ENCODE measurements around the gene FBXL13.
"Not testable (repeated sequence)": the region's sequence is repeated elsewhere in the genome, so short reads cannot be mapped to it uniquely, and the experiment has no call there.

Gene FBXL13

GRCh38 chr7:103101543-103101942 lies 26.9 kb upstream of the FBXL13 start:
- H3K4me1 Mint-ChIP-seq (ENCODE audit: low read depth in 2 of 2) = no peaks in the 10 kb centered on the region
- no peak overlapping the region for H3K27ac Mint-ChIP-seq
- no peaks in the 10 kb centered on the region for H3K9me3 Mint-ChIP-seq
- ATAC-seq (replicated peaks) (no peak), DNase-seq (no peak)
- no peak overlapping the region for H3K4me3 Mint-ChIP-seq
- H3K36me3 Mint-ChIP-seq (ENCODE audit: insufficient read depth) = peaks cover 28% of the 10 kb centered on the region
- H3K27me3 Mint-ChIP-seq = no peaks in the 10 kb centered on the region

GRCh38 chr7:103100348-103100747 lies 25.8 kb upstream of the FBXL13 start:
- ATAC-seq (replicated peaks) = no peak
- Mint-ChIP-seq H3K4me1 (ENCODE audit: low read depth in 2 of 2) (no peaks in the 10 kb centered on the region), H3K27ac (peak overlapping the region in 1 of 2 donors; percentile 1)

GRCh38 chr7:103097041-103097440 lies 22.4 kb upstream of the FBXL13 start:
- Mint-ChIP-seq H3K4me3 (no peak overlapping the region), H3K9me3 (no peaks in the 10 kb centered on the region), H3K36me3 (ENCODE audit: insufficient read depth) (peaks cover 27% of the 10 kb centered on the region), H3K27me3 (no peaks in the 10 kb centered on the region), H3K27ac (no peak overlapping the region), H3K4me1 (ENCODE audit: low read depth in 2 of 2) (no peaks in the 10 kb centered on the region)
- ATAC-seq (replicated peaks) (no peak), DNase-seq (no peak)

More at GRCh38 chr7:103100348-103100747, 25.8 kb upstream of the FBXL13 start:
- no peak for DNase-seq
- H3K36me3 Mint-ChIP-seq (ENCODE audit: insufficient read depth) = peaks cover 29% of the 10 kb centered on the region
- no peak overlapping the region for H3K4me3 Mint-ChIP-seq
- no peaks in the 10 kb centered on the region for H3K9me3 Mint-ChIP-seq
- H3K27me3 Mint-ChIP-seq = no peaks in the 10 kb centered on the region

- not testable (repeated sequence) for H3K9me3 Mint-ChIP-seq; ATAC-seq (replicated peaks); DNase-seq; H3K4me1 Mint-ChIP-seq (ENCODE audit: low read depth in 2 of 2); H3K27ac Mint-ChIP-seq; H3K4me3 Mint-ChIP-seq; H3K27me3 Mint-ChIP-seq
- H3K36me3 Mint-ChIP-seq (ENCODE audit: insufficient read depth) = peaks cover 20% of the 10 kb centered on the region
Observed at GRCh38 chr7:103095558-103095957, 21.0 kb upstream of the FBXL13 start.

GRCh38 chr7:103094102-103094501 lies 19.5 kb upstream of the FBXL13 start:
- H3K4me1 Mint-ChIP-seq (ENCODE audit: low read depth in 2 of 2) = no peaks in the 10 kb centered on the region
- no peak overlapping the region for H3K4me3 Mint-ChIP-seq
- DNase-seq = no peak
- H3K27ac Mint-ChIP-seq = peak overlapping the region in 1 of 2 donors; percentile 1
- no peak for ATAC-seq (replicated peaks)
- peaks cover 13% of the 10 kb centered on the region for H3K36me3 Mint-ChIP-seq (ENCODE audit: insufficient read depth)
- H3K9me3 Mint-ChIP-seq = no peaks in the 10 kb centered on the region
- H3K27me3 Mint-ChIP-seq = no peaks in the 10 kb centered on the region

- Mint-ChIP-seq H3K27me3 (no peaks in the 10 kb centered on the region), H3K9me3 (no peaks in the 10 kb centered on the region), H3K36me3 (ENCODE audit: insufficient read depth) (peaks cover 12% of the 10 kb centered on the region), H3K4me3 (no peak overlapping the region), H3K4me1 (ENCODE audit: low read depth in 2 of 2) (no peaks in the 10 kb centered on the region), H3K27ac (no peak overlapping the region)
- ATAC-seq (replicated peaks) (no peak), DNase-seq (no peak)
Observed at GRCh38 chr7:103093429-103093828, 18.8 kb upstream of the FBXL13 start.

GRCh38 chr7:103092321-103092720 lies 17.7 kb upstream of the FBXL13 start:
- not testable (repeated sequence) for H3K4me1 Mint-ChIP-seq (ENCODE audit: low read depth in 2 of 2); H3K27me3 Mint-ChIP-seq; H3K27ac Mint-ChIP-seq; DNase-seq; H3K4me3 Mint-ChIP-seq; ATAC-seq (replicated peaks); H3K9me3 Mint-ChIP-seq
- peaks cover 19% of the 10 kb centered on the region for H3K36me3 Mint-ChIP-seq (ENCODE audit: insufficient read depth)

GRCh38 chr7:103083210-103083609 lies 8.6 kb upstream of the FBXL13 start:
- Mint-ChIP-seq H3K27ac (no peak overlapping the region), H3K27me3 (no peaks in the 10 kb centered on the region), H3K36me3 (ENCODE audit: insufficient read depth) (peaks cover 28% of the 10 kb centered on the region), H3K9me3 (no peaks in the 10 kb centered on the region), H3K4me1 (ENCODE audit: low read depth in 2 of 2) (peaks cover 9 to 19% of the 10 kb centered on the region in 2 donors), H3K4me3 (no peak overlapping the region)
- ATAC-seq (replicated peaks) (no peak), DNase-seq (no peak)

GRCh38 chr7:103082497-103082896 lies 7.9 kb upstream of the FBXL13 start:
- Mint-ChIP-seq H3K27ac (no peak overlapping the region), H3K9me3 (no peaks in the 10 kb centered on the region), H3K4me3 (no peak overlapping the region), H3K4me1 (ENCODE audit: low read depth in 2 of 2) (peaks cover 9 to 20% of the 10 kb centered on the region in 2 donors), H3K36me3 (ENCODE audit: insufficient read depth) (peaks cover 22% of the 10 kb centered on the region), H3K27me3 (no peaks in the 10 kb centered on the region)
- ATAC-seq (replicated peaks) (no peak), DNase-seq (no peak)

GRCh38 chr7:103080923-103081322 lies 6.3 kb upstream of the FBXL13 start:
- H3K4me1 Mint-ChIP-seq (ENCODE audit: low read depth in 2 of 2) = peaks cover 9 to 24% of the 10 kb centered on the region in 2 donors
- DNase-seq = no peak
- H3K36me3 Mint-ChIP-seq (ENCODE audit: insufficient read depth) = peaks cover 17% of the 10 kb centered on the region
- H3K27me3 Mint-ChIP-seq = no peaks in the 10 kb centered on the region
- no peak for ATAC-seq (replicated peaks)
- no peak overlapping the region for H3K4me3 Mint-ChIP-seq
- no peaks in the 10 kb centered on the region for H3K9me3 Mint-ChIP-seq
- H3K27ac Mint-ChIP-seq = no peak overlapping the region

- peaks cover 15 to 30% of the 10 kb centered on the region in 2 donors for H3K4me1 Mint-ChIP-seq (ENCODE audit: low read depth in 2 of 2)
- DNase-seq = no peak
- no peak overlapping the region for H3K27ac Mint-ChIP-seq
- H3K9me3 Mint-ChIP-seq = no peaks in the 10 kb centered on the region
- no peak for ATAC-seq (replicated peaks)
- H3K4me3 Mint-ChIP-seq = no peak overlapping the region
- no peaks in the 10 kb centered on the region for H3K27me3 Mint-ChIP-seq
- H3K36me3 Mint-ChIP-seq (ENCODE audit: insufficient read depth) = peaks cover 9% of the 10 kb centered on the region
Observed at GRCh38 chr7:103079836-103080235, 5.2 kb upstream of the FBXL13 start.

GRCh38 chr7:103078226-103078625 lies 3.6 kb upstream of the FBXL13 start:
- not testable (repeated sequence) for H3K4me3 Mint-ChIP-seq; DNase-seq; ATAC-seq (replicated peaks); H3K27me3 Mint-ChIP-seq; H3K36me3 Mint-ChIP-seq (ENCODE audit: insufficient read depth); H3K9me3 Mint-ChIP-seq
- Mint-ChIP-seq H3K27ac (peak overlapping the region in 1 of 2 donors; percentile 28), H3K4me1 (ENCODE audit: low read depth in 2 of 2) (peaks cover 24 to 42% of the 10 kb centered on the region in 2 donors)

GRCh38 chr7:103077318-103077717 lies 2.7 kb upstream of the FBXL13 start:
- peaks cover 3% of the 10 kb centered on the region for H3K36me3 Mint-ChIP-seq (ENCODE audit: insufficient read depth)
- H3K27ac Mint-ChIP-seq = no peak overlapping the region
- peaks cover 22 to 34% of the 10 kb centered on the region in 2 donors for H3K4me1 Mint-ChIP-seq (ENCODE audit: low read depth in 2 of 2)
- no peaks in the 10 kb centered on the region for H3K9me3 Mint-ChIP-seq
- no peaks in the 10 kb centered on the region for H3K27me3 Mint-ChIP-seq
- DNase-seq = no peak
- H3K4me3 Mint-ChIP-seq = no peak overlapping the region
- no peak for ATAC-seq (replicated peaks)

GRCh38 chr7:103076764-103077163 lies 2.2 kb upstream of the FBXL13 start:
- H3K4me3 Mint-ChIP-seq = no peak overlapping the region
- ATAC-seq (replicated peaks) = no peak
- peak overlapping the region in 1 of 2 donors; percentile 93 for H3K27ac Mint-ChIP-seq
- no peaks in the 10 kb centered on the region for H3K9me3 Mint-ChIP-seq
- DNase-seq = no peak
- H3K27me3 Mint-ChIP-seq = no peaks in the 10 kb centered on the region
- peaks cover 3% of the 10 kb centered on the region for H3K36me3 Mint-ChIP-seq (ENCODE audit: insufficient read depth)
- H3K4me1 Mint-ChIP-seq (ENCODE audit: low read depth in 2 of 2) = peaks cover 21 to 30% of the 10 kb centered on the region in 2 donors
